SJSA1 (cell line): ENCODE data around the gene GGN. TPM values are rescaled to one million over a fixed set of nuclear protein-coding genes. Genes with fewer than 3 reads are reported as not detected.
"Not testable (repeated sequence)": the region's sequence is repeated elsewhere in the genome, so short reads cannot be mapped to it uniquely, and the experiment has no call there.

Source experiments
- DNase-seq, 2 experiments: peaks; one replicate each; pipeline ENCODE4 v3.0.0-alpha.2; 2015 to 2020; ENCODE audit warnings: low spot score in 2 of 2, low read depth in 1 of 2
- H3K27ac ChIP-seq: fragments of 250-450 bp; sonication (Bioruptor Pico); 2 replicates; pipeline ENCODE4 v1.5.1; 2020; ENCODE audit warnings: mild to moderate bottlenecking, moderate library complexity
- H3K27me3 ChIP-seq: fragments of 250-450 bp; sonication (Bioruptor Pico); replicated peaks from 2 replicates; pipeline ENCODE4 v1.5.1; 2020; ENCODE audit warnings: mild to moderate bottlenecking, moderate library complexity
- H3K36me3 ChIP-seq: fragments of 250-450 bp; sonication (Bioruptor Pico); 2 replicates; pipeline ENCODE4 v1.5.1; 2020; ENCODE audit warnings: mild to moderate bottlenecking
- H3K4me1 ChIP-seq: fragments of 250-450 bp; sonication (Bioruptor Pico); replicated peaks from 2 replicates; pipeline ENCODE4 v1.6.1; 2021; ENCODE audit warnings: mild to moderate bottlenecking
- H3K4me3 ChIP-seq: fragments of 250-450 bp; sonication (Bioruptor Pico); 2 replicates; pipeline ENCODE4 v1.5.1; 2020; ENCODE audit warnings: mild to moderate bottlenecking
- H3K9me3 ChIP-seq: fragments of 250-450 bp; sonication (Bioruptor Pico); replicated peaks from 2 replicates; pipeline ENCODE4 v1.5.1; 2020; ENCODE audit warnings: mild to moderate bottlenecking
- total RNA-seq: library from RNA; depleted of rRNA; stranded (reverse); fragments of >200 nt; shearing (Covaris generic); gene quantifications from 2 replicates; pipeline ENCODE4 v1.2.3, GENCODE V29; 2014

Gene GGN
- total RNA-seq, 1 experiment from 2014 or later = 0.71 TPM

GRCh38 chr19:38421856-38422255 lies 34.0 kb upstream of the GGN start:
- Histone ChIP-seq H3K4me3 (no peak overlapping the region), H3K27me3 (peaks cover 28% of the 10 kb centered on the region; the same call in 1 of the 2 replicates), H3K36me3 (no peaks in the 10 kb centered on the region), H3K9me3 (no peaks in the 10 kb centered on the region), H3K27ac (no peak overlapping the region), H3K4me1 (no peaks in the 10 kb centered on the region)
- DNase-seq = no peak

- H3K4me3 ChIP-seq = no peak overlapping the region
- H3K9me3 ChIP-seq = no peaks in the 10 kb centered on the region
- no peaks in the 10 kb centered on the region for H3K4me1 ChIP-seq
- H3K27ac ChIP-seq = no peak overlapping the region
- no peaks in the 10 kb centered on the region for H3K36me3 ChIP-seq
- DNase-seq = no peak
- peaks cover 28% of the 10 kb centered on the region; the same call in 1 of the 2 replicates for H3K27me3 ChIP-seq
Measured at GRCh38 chr19:38420935-38421334, 33.1 kb upstream of the GGN start.

- no peaks in the 10 kb centered on the region for H3K4me1 ChIP-seq
- no peak overlapping the region for H3K4me3 ChIP-seq
- H3K27me3 ChIP-seq = peaks cover 18% of the 10 kb centered on the region; the same call in 1 of the 2 replicates
- DNase-seq = no peak
- no peaks in the 10 kb centered on the region for H3K9me3 ChIP-seq
- H3K36me3 ChIP-seq = no peaks in the 10 kb centered on the region
- H3K27ac ChIP-seq = no peak overlapping the region
Measured at GRCh38 chr19:38417544-38418506, 30.0 kb upstream of the GGN start.

- no peak for DNase-seq
- H3K36me3 ChIP-seq = no peaks in the 10 kb centered on the region
- no peak overlapping the region for H3K27ac ChIP-seq
- H3K4me1 ChIP-seq = no peaks in the 10 kb centered on the region
- no peak overlapping the region for H3K4me3 ChIP-seq
- peaks cover 14% of the 10 kb centered on the region; the same call in 1 of the 2 replicates for H3K27me3 ChIP-seq
- H3K9me3 ChIP-seq = no peaks in the 10 kb centered on the region
Measured at GRCh38 chr19:38417146-38417543, 29.3 kb upstream of the GGN start.

- peaks cover 14% of the 10 kb centered on the region; the same call in 1 of the 2 replicates for H3K27me3 ChIP-seq
- DNase-seq = no peak
Measured at GRCh38 chr19:38413416-38413815, 25.6 kb upstream of the GGN start.

DNA sequence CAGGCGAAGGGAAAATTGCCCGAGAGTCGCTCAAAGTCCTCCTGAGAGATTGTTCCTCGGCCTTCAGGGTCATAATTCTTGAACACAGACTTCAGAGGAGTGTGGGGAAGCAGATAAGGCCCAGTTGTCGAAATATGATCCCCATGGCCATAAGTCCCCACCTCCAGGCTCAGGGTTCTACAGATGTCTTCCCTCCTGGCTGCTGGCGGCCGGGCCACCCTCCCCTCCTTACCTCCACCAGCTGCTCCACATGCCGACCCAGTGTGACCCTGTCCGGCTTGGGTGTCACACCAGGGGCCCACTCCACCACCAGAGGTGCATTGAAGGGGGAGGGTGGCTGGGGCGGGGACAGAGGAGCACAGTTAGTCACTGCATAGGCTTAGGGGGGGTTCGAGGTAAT lies 25.1 kb upstream of the GGN start:
- peaks cover 10% of the 10 kb centered on the region; the same call in 1 of the 2 replicates for H3K27me3 ChIP-seq
- H3K4me1 ChIP-seq = no peaks in the 10 kb centered on the region
- no peak for DNase-seq
- H3K36me3 ChIP-seq = no peaks in the 10 kb centered on the region
- no peaks in the 10 kb centered on the region for H3K9me3 ChIP-seq
- H3K27ac ChIP-seq = no peak overlapping the region
- H3K4me3 ChIP-seq = no peak overlapping the region

More at GRCh38 chr19:38413416-38413815, 25.6 kb upstream of the GGN start:
- Histone ChIP-seq H3K4me1 (no peaks in the 10 kb centered on the region), H3K9me3 (no peaks in the 10 kb centered on the region), H3K4me3 (no peak overlapping the region), H3K27ac (no peak overlapping the region), H3K36me3 (no peaks in the 10 kb centered on the region)

DNA sequence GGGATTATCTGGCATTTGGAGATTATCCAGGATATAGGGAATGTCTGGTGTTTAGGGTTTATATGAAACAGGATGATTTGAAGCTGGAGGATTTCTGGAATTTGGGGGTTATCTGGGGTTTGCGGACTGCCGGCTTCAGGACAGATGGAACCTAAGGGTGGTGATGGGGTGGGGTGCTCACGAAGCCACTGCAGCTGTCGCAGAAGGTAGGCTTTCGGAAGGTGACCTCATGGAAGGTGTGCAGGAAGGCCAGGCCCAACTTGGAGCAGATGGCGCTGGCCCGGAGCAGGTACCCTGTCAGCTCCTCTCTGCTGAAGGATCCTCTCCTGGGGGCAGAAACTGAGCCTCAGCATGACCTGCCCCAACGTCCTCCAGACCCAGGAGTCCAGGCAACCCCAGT lies 24.7 kb upstream of the GGN start:
- no peaks in the 10 kb centered on the region for H3K9me3 ChIP-seq
- DNase-seq = no peak
- H3K27ac ChIP-seq = no peak overlapping the region
- peaks cover 5% of the 10 kb centered on the region; the same call in 1 of the 2 replicates for H3K27me3 ChIP-seq
- H3K36me3 ChIP-seq = no peaks in the 10 kb centered on the region
- no peak overlapping the region for H3K4me3 ChIP-seq
- H3K4me1 ChIP-seq = no peaks in the 10 kb centered on the region

GRCh38 chr19:38411898-38412297 lies 24.1 kb upstream of the GGN start:
- not testable (repeated sequence) for DNase-seq, H3K27me3 ChIP-seq, H3K9me3 ChIP-seq, H3K4me1 ChIP-seq, H3K36me3 ChIP-seq, H3K4me3 ChIP-seq, H3K27ac ChIP-seq

- Histone ChIP-seq H3K4me1 (no peaks in the 10 kb centered on the region), H3K27me3 (0 out of 2 replicates have a peak, but pooled peaks cover 3% of the 10 kb centered on the region), H3K4me3 (no peak overlapping the region), H3K27ac (no peak overlapping the region), H3K36me3 (no peaks in the 10 kb centered on the region), H3K9me3 (no peaks in the 10 kb centered on the region)
- DNase-seq = no peak
Measured at GRCh38 chr19:38411041-38411712, 23.3 kb upstream of the GGN start.

GRCh38 chr19:38410407-38410806 lies 22.6 kb upstream of the GGN start:
- not testable (repeated sequence) for H3K27ac ChIP-seq, H3K4me3 ChIP-seq, H3K9me3 ChIP-seq, H3K4me1 ChIP-seq, H3K27me3 ChIP-seq, H3K36me3 ChIP-seq, DNase-seq

- Histone ChIP-seq H3K4me3 (no peak overlapping the region), H3K36me3 (0 out of 2 replicates have a peak, but pooled peaks cover 2% of the 10 kb centered on the region)
Measured at GRCh38 chr19:38409631-38410133, 21.8 kb upstream of the GGN start.

DNA sequence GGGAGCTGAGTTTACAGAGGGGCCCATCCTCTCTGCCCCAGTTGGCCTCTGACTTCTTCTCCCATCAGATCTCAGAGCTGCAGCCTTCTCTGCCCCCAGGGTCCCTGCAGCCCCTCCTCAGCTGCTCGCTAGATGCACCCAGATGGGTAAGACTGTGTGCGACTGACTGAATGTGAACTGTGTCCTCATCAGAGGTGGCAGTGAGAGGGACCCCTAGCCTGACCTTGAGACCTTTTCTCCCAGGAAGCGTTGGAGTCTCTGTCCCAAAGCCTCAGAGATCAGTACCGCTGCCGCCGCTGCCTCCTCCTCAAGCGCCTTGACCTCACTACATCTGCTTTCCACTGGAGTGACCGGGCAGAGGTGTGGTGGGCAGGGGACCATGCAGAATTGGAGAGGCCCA lies 17.4 kb upstream of the GGN start:
- no peak overlapping the region for H3K27ac ChIP-seq
- no peaks in the 10 kb centered on the region for H3K9me3 ChIP-seq
- DNase-seq = no peak
- H3K4me1 ChIP-seq = 0 out of 2 replicates have a peak, but pooled peaks cover 3% of the 10 kb centered on the region
- no peaks in the 10 kb centered on the region for H3K27me3 ChIP-seq
- H3K36me3 ChIP-seq = peaks cover 6% of the 10 kb centered on the region; the same call in 1 of the 2 replicates
- H3K4me3 ChIP-seq = no peak overlapping the region

More at GRCh38 chr19:38409631-38410133, 21.8 kb upstream of the GGN start:
- no peak for DNase-seq
- H3K9me3 ChIP-seq = no peaks in the 10 kb centered on the region
- no peaks in the 10 kb centered on the region for H3K4me1 ChIP-seq
- no peak overlapping the region for H3K27ac ChIP-seq
- 0 out of 2 replicates have a peak, but pooled peaks cover 3% of the 10 kb centered on the region for H3K27me3 ChIP-seq

GRCh38 chr19:38404858-38405257 lies 17.0 kb upstream of the GGN start:
- Histone ChIP-seq H3K27me3 (no peaks in the 10 kb centered on the region), H3K27ac (no peak overlapping the region), H3K4me1 (0 out of 2 replicates have a peak, but pooled peaks cover 3% of the 10 kb centered on the region), H3K4me3 (no peak overlapping the region), H3K9me3 (no peaks in the 10 kb centered on the region), H3K36me3 (peaks cover 6% of the 10 kb centered on the region; the same call in 1 of the 2 replicates)
- DNase-seq = no peak
